Lung (tissue), 12 donors: ENCODE data around the gene PRSS50. TPM values are rescaled to one million over a fixed set of nuclear protein-coding genes. Genes with fewer than 3 reads are reported as not detected.

ENCODE experiments used
- ATAC-seq: fragments of 200-7000 bp; cut with Tn5 transposase; one replicate; pipeline ENCODE4 v1.9.1; 2020; ENCODE audit warnings: moderate number of reproducible peaks; ENCODE audit not compliant: insufficient read depth, low FRiP score
- DNase-seq, 3 donors: peaks; one replicate each; pipeline ENCODE4 v3.0.0-alpha.2; 2013 to 2017
- H3K27ac ChIP-seq, 2 donors: one replicate each; pipeline ENCODE4 v1.5.1; 2013; ENCODE audit warnings: mild to moderate bottlenecking in 2 of 2, moderate library complexity in 2 of 2, control low read depth in 1 of 2, inconsistent platforms in 1 of 2, low read depth in 1 of 2, low read length in 1 of 2
- H3K27me3 ChIP-seq, 3 donors: one replicate each; pipeline ENCODE4 v1.5.1; 2013; ENCODE audit warnings: low read length in 2 of 3; ENCODE audit not compliant: control insufficient read depth in 3 of 3, insufficient read depth in 3 of 3
- H3K36me3 ChIP-seq, 4 donors: one replicate each; pipeline ENCODE4 v1.5.1; 2013; ENCODE audit warnings: low read length in 4 of 4, mild to moderate bottlenecking in 1 of 4, moderate library complexity in 1 of 4; ENCODE audit not compliant: control insufficient read depth in 4 of 4, insufficient read depth in 4 of 4
- H3K4me1 ChIP-seq, 5 donors: one replicate each; pipeline ENCODE4 v1.5.1; 2013; ENCODE audit warnings: low read length in 5 of 5, mild to moderate bottlenecking in 2 of 5, moderate library complexity in 1 of 5; ENCODE audit not compliant: control insufficient read depth in 5 of 5, insufficient read depth in 5 of 5
- H3K4me3 ChIP-seq: one replicate; pipeline ENCODE4 v1.5.1; 2013; ENCODE audit warnings: mild to moderate bottlenecking, control low read depth, moderate library complexity
- H3K9ac ChIP-seq, 2 donors: one replicate each; pipeline ENCODE4 v1.5.1; 2013; ENCODE audit warnings: low read length in 2 of 2, control low read depth in 1 of 2; ENCODE audit not compliant: insufficient read depth in 1 of 2
- H3K9me3 ChIP-seq, 4 donors: one replicate each; pipeline ENCODE4 v1.5.1; 2013; ENCODE audit warnings: low read length in 3 of 4, mild to moderate bottlenecking in 1 of 4, moderate library complexity in 1 of 4; ENCODE audit not compliant: control insufficient read depth in 4 of 4, insufficient read depth in 3 of 4
- CTCF ChIP-seq: IDR thresholded peaks from 2 replicates; pipeline ENCODE4 v1.5.1; 2012; ENCODE audit warnings: mild to moderate bottlenecking; ENCODE audit errors: control extremely low read depth, extremely low read depth
- WGBS, 2 donors: extraction: QIAGEN DNeasy Blood & Tissue Kit; methylation state at CpG; one replicate each; pipeline ENCODE4 v1.1.7; 2013; 5-methylcytosine and 5-hydroxymethylcytosine counted together
- polyA plus RNA-seq, 2 donors: library from polyadenylated mRNA; stranded (reverse); fragments of 200-250 nt; gene quantifications; one replicate each; pipeline ENCODE4 v1.2.1, GENCODE V29; 2013
- total RNA-seq, 2 donors: library from RNA; depleted of rRNA in 1 of 2; stranded (reverse); fragments of >200 nt in 1 of 2; gene quantifications; one replicate each; pipeline ENCODE4 v1.2.1, GENCODE V29; 2014 to 2021
- donor health status: control.
- donor health status: control.
- donor health status: Bipolar disorder and iron deficiency.
- donor health status: healthy.
- donor health status: DM: yes; HTN: yes; CAD: no.

The PRSS50 gene
- total and polyA plus RNA-seq, 4 donors = 0.08 to 2.2 (median 0.31) TPM

GRCh38 chr3:46670891-46671427 lies 46.7 kb downstream of the PRSS50 start:
- Histone ChIP-seq H3K27me3 (no peaks in the 10 kb centered on the region), H3K36me3 (peaks cover 0 to 37% (median 0%) of the 10 kb centered on the region in 4 donors), H3K4me1 (peaks cover 0 to 3% (median 0%) of the 10 kb centered on the region in 5 donors), H3K9ac (no peak overlapping the region), H3K4me3 (no peak overlapping the region), H3K9me3 (no peaks in the 10 kb centered on the region), H3K27ac (no peak overlapping the region)
- no peak for TF ChIP-seq CTCF
- DNase-seq (no peak), ATAC-seq (no peak)
- WGBS, 2 donors = 93 to 96% methylated on average over 4 of the region's 4 CpGs

- TF ChIP-seq CTCF = no peak
- no peak for ATAC-seq
- Histone ChIP-seq H3K9me3 (no peaks in the 10 kb centered on the region), H3K4me1 (peaks cover 0 to 3% (median 0%) of the 10 kb centered on the region in 5 donors), H3K4me3 (no peak overlapping the region), H3K27me3 (no peaks in the 10 kb centered on the region), H3K27ac (no peak overlapping the region), H3K9ac (no peak overlapping the region), H3K36me3 (peaks cover 0 to 34% (median 0%) of the 10 kb centered on the region in 4 donors)
- WGBS, 2 donors = 84 to 92% methylated on average over 17 of the region's 17 CpGs
- DNase-seq = peak in 1 of 3 donors; percentile 7
Measured at GRCh38 chr3:46670000-46670890, 47.4 kb downstream of the PRSS50 start.

GRCh38 chr3:46669191-46669999 lies 48.3 kb downstream of the PRSS50 start:
- no peaks in the 10 kb centered on the region for H3K9me3 ChIP-seq
- ATAC-seq = no peak
- no peak overlapping the region for H3K4me3 ChIP-seq
- peaks cover 0 to 28% (median 0%) of the 10 kb centered on the region in 4 donors for H3K36me3 ChIP-seq
- no peak overlapping the region for H3K9ac ChIP-seq
- no peaks in the 10 kb centered on the region for H3K27me3 ChIP-seq
- WGBS, 2 donors = 77 to 85% methylated on average over 9 of the region's 9 CpGs
- peak in 1 of 3 donors; percentile 9 for DNase-seq
- H3K27ac ChIP-seq = no peak overlapping the region
- peaks cover 0 to 3% (median 0%) of the 10 kb centered on the region in 5 donors for H3K4me1 ChIP-seq
- TF ChIP-seq CTCF = no peak
